SK-N-SH treated with all-trans-retinoic acid at 6 μM for 48 hours (cell line): Measurements from ENCODE around the gene DCTN3.

Experiments
- ARNTL ChIP-seq: fragments of 450-650 bp; formaldehyde crosslinking; IDR thresholded peaks from 2 replicates; pipeline ENCODE4 v1.5.0; 2020; ENCODE audit warnings: low read depth, mild to moderate bottlenecking, moderate library complexity, borderline replicate concordance
- GLIS3 ChIP-seq: fragments of 250-450 bp; sonication (Bioruptor Pico); IDR thresholded peaks from 2 replicates; pipeline ENCODE4 v1.5.0; 2020; ENCODE audit warnings: mild to moderate bottlenecking, moderate library complexity
- PATZ1 ChIP-seq: fragments of 250-450 bp; sonication (Bioruptor Pico); IDR thresholded peaks from 2 replicates; pipeline ENCODE4 v1.8.0; 2020; ENCODE audit warnings: mild to moderate bottlenecking, moderate library complexity, borderline replicate concordance
- POU6F1 ChIP-seq: fragments of 250-450 bp; sonication (Bioruptor Pico); IDR thresholded peaks from 2 replicates; pipeline ENCODE4 v1.8.0; 2021; ENCODE audit warnings: low read depth, mild to moderate bottlenecking, moderate library complexity, borderline replicate concordance
- RARB ChIP-seq: fragments of 250-450 bp; sonication (Bioruptor Pico); IDR thresholded peaks from 2 replicates; pipeline ENCODE4 v1.8.0; 2021; ENCODE audit warnings: mild to moderate bottlenecking, moderate library complexity
- TOX ChIP-seq: fragments of 250-450 bp; sonication (Bioruptor Pico); IDR thresholded peaks from 2 replicates; pipeline ENCODE4 v1.8.0; 2021; ENCODE audit warnings: mild to moderate bottlenecking, moderate library complexity, borderline replicate concordance
- TSHZ2 ChIP-seq: fragments of 250-450 bp; sonication (Bioruptor Pico); IDR thresholded peaks from 2 replicates; pipeline ENCODE4 v1.5.0; 2020; ENCODE audit warnings: mild to moderate bottlenecking, moderate library complexity
- ZFP3 ChIP-seq: fragments of 250-450 bp; sonication (Bioruptor Pico); IDR thresholded peaks from 2 replicates; pipeline ENCODE4 v1.5.0; 2020; ENCODE audit warnings: mild to moderate bottlenecking, moderate library complexity
- ZFP30 ChIP-seq: fragments of 450-650 bp; formaldehyde crosslinking; IDR thresholded peaks from 2 replicates; pipeline ENCODE4 v1.5.0; 2022; ENCODE audit warnings: mild to moderate bottlenecking, moderate library complexity
- ZNF70 ChIP-seq: fragments of 450-650 bp; formaldehyde crosslinking; IDR thresholded peaks from 2 replicates; pipeline ENCODE4 v1.5.0; 2020; ENCODE audit warnings: mild to moderate bottlenecking, moderate library complexity
- ZNF8 ChIP-seq: fragments of 450-650 bp; formaldehyde crosslinking; IDR thresholded peaks from 2 replicates; pipeline ENCODE4 v1.5.0; 2020; ENCODE audit warnings: mild to moderate bottlenecking, moderate library complexity

GRCh38 chr9:34625186-34625486 is 4.8 kb upstream of the DCTN3 start:
- TF ChIP-seq TSHZ2 (CRISPR knock-in tag) (no peak), ZNF70 (no peak), PATZ1 (CRISPR knock-in tag) (no peak), ARNTL (CRISPR knock-in tag) (no peak), GLIS3 (CRISPR knock-in tag) (no peak), ZFP30 (CRISPR knock-in tag) (no peak), RARB (no peak), ZNF8 (CRISPR knock-in tag) (no peak), POU6F1 (CRISPR knock-in tag) (no peak), TOX (no peak), ZFP3 (CRISPR knock-in tag) (no peak)
